Measurements from ENCODE around the gene PAX5. TPM values are rescaled to one million over a fixed set of nuclear protein-coding genes. Genes with fewer than 3 reads are reported as not detected.
A peak's percentile ranks its signal among the peaks of the same experiment; 100 is the strongest.
"Not testable (repeated sequence)": the region's sequence is repeated elsewhere in the genome, so short reads cannot be mapped to it uniquely, and the experiment has no call there.

Gene PAX5
- total RNA-seq, 1 donor from 2014 or later, result 0.16 TPM

- Mint-ChIP-seq H3K4me3 (no peak overlapping the region), H3K27me3 (peaks cover 2% of the 10 kb centered on the region), H3K36me3 (ENCODE audit: low read depth) (no peaks in the 10 kb centered on the region), H3K4me1 (no peaks in the 10 kb centered on the region), H3K9me3 (no peaks in the 10 kb centered on the region), H3K27ac (no peak overlapping the region)
- intact Hi-C loops (cut with micrococcal nuclease), result loop anchor here (10.0 kb wide), 1 partner anchor 486 kb away; no protein-coding TSS in a partner anchor
- DNase-seq, result no peak
These were observed 154.8 kb downstream of the PAX5 start for GRCh38 chr9:36878986-36879982.

GRCh38 chr9:36877239-36877638, 156.8 kb downstream of the PAX5 start:
- peaks cover 6% of the 10 kb centered on the region for H3K27me3 Mint-ChIP-seq
- DNase-seq, result no peak
- H3K9me3 Mint-ChIP-seq, result no peaks in the 10 kb centered on the region
- H3K4me1 Mint-ChIP-seq, result peaks cover 4% of the 10 kb centered on the region
- no peak overlapping the region for H3K27ac Mint-ChIP-seq
- no peaks in the 10 kb centered on the region for H3K36me3 Mint-ChIP-seq (ENCODE audit: low read depth)
- no peak overlapping the region for H3K4me3 Mint-ChIP-seq
- intact Hi-C loops (cut with micrococcal nuclease), result loop anchor here (10.0 kb wide), 1 partner anchor 488 kb away; no protein-coding TSS in a partner anchor

GRCh38 chr9:36876056-36876455, 158.0 kb downstream of the PAX5 start:
- intact Hi-C loops (cut with micrococcal nuclease), result loop anchor here (10.0 kb wide), 1 partner anchor 489 kb away; no protein-coding TSS in a partner anchor
- no peaks in the 10 kb centered on the region for H3K36me3 Mint-ChIP-seq (ENCODE audit: low read depth)
- peaks cover 4% of the 10 kb centered on the region for H3K4me1 Mint-ChIP-seq
- no peak overlapping the region for H3K4me3 Mint-ChIP-seq
- no peaks in the 10 kb centered on the region for H3K9me3 Mint-ChIP-seq
- DNase-seq, result no peak
- H3K27me3 Mint-ChIP-seq, result peaks cover 9% of the 10 kb centered on the region
- H3K27ac Mint-ChIP-seq, result no peak overlapping the region

GRCh38 chr9:36874921-36875320, 159.1 kb downstream of the PAX5 start:
- intact Hi-C loops (cut with micrococcal nuclease), result loop anchor here (10.0 kb wide), 1 partner anchor 490 kb away; no protein-coding TSS in a partner anchor
- H3K36me3 Mint-ChIP-seq (ENCODE audit: low read depth), result no peaks in the 10 kb centered on the region
- H3K4me3 Mint-ChIP-seq, result no peak overlapping the region
- no peak for DNase-seq
- H3K4me1 Mint-ChIP-seq, result peaks cover 4% of the 10 kb centered on the region
- H3K27me3 Mint-ChIP-seq, result peaks cover 9% of the 10 kb centered on the region
- H3K9me3 Mint-ChIP-seq, result no peaks in the 10 kb centered on the region
- no peak overlapping the region for H3K27ac Mint-ChIP-seq

GRCh38 chr9:36874261-36874660, 159.8 kb downstream of the PAX5 start:
- Mint-ChIP-seq H3K27ac (no peak overlapping the region), H3K27me3 (peaks cover 9% of the 10 kb centered on the region), H3K36me3 (ENCODE audit: low read depth) (no peaks in the 10 kb centered on the region), H3K4me3 (no peak overlapping the region), H3K4me1 (peaks cover 4% of the 10 kb centered on the region), H3K9me3 (no peaks in the 10 kb centered on the region)
- DNase-seq, result no peak
- intact Hi-C loops (cut with micrococcal nuclease), result loop anchor here (10.0 kb wide), 1 partner anchor 491 kb away; no protein-coding TSS in a partner anchor

DNA sequence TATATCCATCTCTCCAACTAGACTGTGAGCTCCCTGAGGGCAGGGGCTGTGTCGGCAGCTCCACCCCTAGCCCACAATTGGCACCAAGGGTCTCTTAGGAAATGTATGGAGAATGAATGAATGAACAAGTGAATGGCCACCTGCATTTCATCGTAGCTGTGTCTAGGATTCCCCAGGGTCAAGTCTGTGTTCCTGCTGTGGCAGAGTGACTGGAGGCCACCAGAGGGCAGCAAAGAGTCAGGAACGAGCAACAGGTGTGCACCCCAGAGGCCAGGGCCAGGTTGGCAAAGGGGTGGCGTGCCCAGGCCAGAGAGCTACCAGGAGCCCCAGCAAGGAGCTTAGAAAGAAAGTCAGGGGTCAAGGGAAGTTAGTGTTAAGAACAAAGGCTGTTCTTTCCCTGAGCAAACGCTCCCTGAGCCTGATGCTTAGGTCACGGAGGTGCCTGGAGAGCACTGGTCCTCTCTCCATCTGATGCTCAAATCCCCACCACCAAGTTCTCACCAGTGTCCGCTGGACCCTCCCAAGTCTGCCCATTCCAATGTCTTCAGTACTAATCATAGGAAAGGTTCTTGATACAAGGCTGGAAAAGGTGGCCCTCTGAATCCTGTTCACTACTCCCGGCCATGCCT, 160.7 kb downstream of the PAX5 start:
- peaks cover 4% of the 10 kb centered on the region for H3K4me1 Mint-ChIP-seq
- peaks cover 12% of the 10 kb centered on the region for H3K27me3 Mint-ChIP-seq
- peak; percentile 90 for DNase-seq
- no peaks in the 10 kb centered on the region for H3K9me3 Mint-ChIP-seq
- no peak overlapping the region for H3K27ac Mint-ChIP-seq
- no peak overlapping the region for H3K4me3 Mint-ChIP-seq
- intact Hi-C loops (cut with micrococcal nuclease), result loop anchor here (1.0 to 10.0 kb wide), 2 partner anchors 118 to 491 kb away; no protein-coding TSS in a partner anchor
- no peaks in the 10 kb centered on the region for H3K36me3 Mint-ChIP-seq (ENCODE audit: low read depth)

- Mint-ChIP-seq H3K36me3 (ENCODE audit: low read depth) (no peaks in the 10 kb centered on the region), H3K9me3 (no peaks in the 10 kb centered on the region), H3K27ac (no peak overlapping the region), H3K27me3 (peaks cover 18% of the 10 kb centered on the region), H3K4me3 (no peak overlapping the region), H3K4me1 (peaks cover 4% of the 10 kb centered on the region)
- intact Hi-C loops (cut with micrococcal nuclease), result loop anchor here (1.0 to 10.0 kb wide), 2 partner anchors 119 to 492 kb away; no protein-coding TSS in a partner anchor
- no peak for DNase-seq
These were observed 161.4 kb downstream of the PAX5 start for GRCh38 chr9:36872641-36873040.

DNA sequence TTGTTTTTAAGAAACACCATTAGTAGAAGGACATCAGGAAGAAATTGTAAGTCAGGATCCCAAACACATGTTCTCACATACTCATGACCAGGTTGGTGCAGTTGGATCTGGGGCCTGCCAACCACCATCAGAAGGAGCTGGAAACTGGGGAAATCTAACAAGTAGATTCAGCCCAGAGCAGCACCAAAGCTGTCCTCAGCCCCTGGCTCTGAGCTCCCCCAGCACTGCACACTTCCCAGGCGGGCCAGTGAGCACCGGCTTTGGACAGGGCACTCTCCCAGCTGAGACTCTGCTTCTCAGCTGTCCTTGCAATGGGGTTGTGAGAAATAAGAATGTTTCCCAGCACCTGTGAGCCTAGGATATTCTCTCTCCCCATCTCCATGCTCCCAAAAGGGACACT, 162.5 kb downstream of the PAX5 start:
- peaks cover 21% of the 10 kb centered on the region for H3K27me3 Mint-ChIP-seq
- intact Hi-C loops (cut with micrococcal nuclease), result loop anchor here (10.0 kb wide), 1 partner anchor 493 kb away; no protein-coding TSS in a partner anchor
- no peak overlapping the region for H3K4me3 Mint-ChIP-seq
- no peak for DNase-seq
- H3K9me3 Mint-ChIP-seq, result no peaks in the 10 kb centered on the region
- peaks cover 4% of the 10 kb centered on the region for H3K4me1 Mint-ChIP-seq
- H3K27ac Mint-ChIP-seq, result no peak overlapping the region
- no peaks in the 10 kb centered on the region for H3K36me3 Mint-ChIP-seq (ENCODE audit: low read depth)

DNA sequence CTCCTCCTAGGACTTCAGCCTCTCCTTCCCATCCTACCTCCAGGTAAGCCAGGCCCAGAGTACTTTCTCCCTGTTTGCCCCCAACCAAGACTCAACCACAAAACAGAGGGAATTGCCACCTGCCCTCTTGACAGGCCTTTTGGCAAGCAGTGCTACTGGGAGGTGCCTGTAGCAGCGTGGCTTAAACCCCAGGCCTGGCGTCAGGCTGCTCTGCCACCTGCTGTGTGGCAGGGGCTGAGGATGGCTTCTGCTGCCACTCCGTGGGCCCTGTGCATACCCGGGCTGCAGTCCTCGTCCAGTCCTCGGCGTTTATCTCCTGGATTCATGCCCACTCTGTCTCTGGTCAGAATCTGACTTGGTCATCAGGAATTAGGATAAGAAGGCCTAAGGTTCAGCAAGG, 163.1 kb downstream of the PAX5 start:
- Mint-ChIP-seq H3K4me1 (peaks cover 4% of the 10 kb centered on the region), H3K4me3 (no peak overlapping the region), H3K27ac (no peak overlapping the region), H3K36me3 (ENCODE audit: low read depth) (no peaks in the 10 kb centered on the region), H3K27me3 (peaks cover 21% of the 10 kb centered on the region), H3K9me3 (no peaks in the 10 kb centered on the region)
- no peak for DNase-seq
- intact Hi-C loops (cut with micrococcal nuclease), result loop anchor here (10.0 kb wide), 1 partner anchor 494 kb away; no protein-coding TSS in a partner anchor

GRCh38 chr9:36869605-36870004, 164.5 kb downstream of the PAX5 start:
- not testable (repeated sequence) for H3K4me3 Mint-ChIP-seq; H3K36me3 Mint-ChIP-seq (ENCODE audit: low read depth); DNase-seq; H3K27ac Mint-ChIP-seq; H3K4me1 Mint-ChIP-seq; H3K9me3 Mint-ChIP-seq
- intact Hi-C loops (cut with micrococcal nuclease), result loop anchor here (10.0 kb wide), 1 partner anchor 495 kb away; no protein-coding TSS in a partner anchor
- H3K27me3 Mint-ChIP-seq, result peaks cover 21% of the 10 kb centered on the region

- no peaks in the 10 kb centered on the region for H3K36me3 Mint-ChIP-seq (ENCODE audit: low read depth)
- no peak overlapping the region for H3K27ac Mint-ChIP-seq
- peaks cover 21% of the 10 kb centered on the region for H3K27me3 Mint-ChIP-seq
- no peak overlapping the region for H3K4me3 Mint-ChIP-seq
- no peaks in the 10 kb centered on the region for H3K9me3 Mint-ChIP-seq
- intact Hi-C loops (cut with micrococcal nuclease), result no loop called here
- DNase-seq, result no peak
- peaks cover 4% of the 10 kb centered on the region for H3K4me1 Mint-ChIP-seq
These were observed 165.3 kb downstream of the PAX5 start for GRCh38 chr9:36868586-36869282.

- Mint-ChIP-seq H3K4me1 (peaks cover under 1% of the 10 kb centered on the region), H3K27ac (no peak overlapping the region), H3K27me3 (peaks cover 18% of the 10 kb centered on the region), H3K4me3 (no peak overlapping the region), H3K9me3 (no peaks in the 10 kb centered on the region), H3K36me3 (ENCODE audit: low read depth) (no peaks in the 10 kb centered on the region)
- intact Hi-C loops (cut with micrococcal nuclease), result no loop called here
- DNase-seq, result no peak
These were observed 166.2 kb downstream of the PAX5 start for GRCh38 chr9:36867672-36868471.

GRCh38 chr9:36867241-36867640, 166.8 kb downstream of the PAX5 start:
- no peak overlapping the region for H3K4me3 Mint-ChIP-seq
- no peak overlapping the region for H3K27ac Mint-ChIP-seq
- no peaks in the 10 kb centered on the region for H3K4me1 Mint-ChIP-seq
- no peaks in the 10 kb centered on the region for H3K9me3 Mint-ChIP-seq
- DNase-seq, result no peak
- peaks cover 17% of the 10 kb centered on the region for H3K27me3 Mint-ChIP-seq
- no peaks in the 10 kb centered on the region for H3K36me3 Mint-ChIP-seq (ENCODE audit: low read depth)
- intact Hi-C loops (cut with micrococcal nuclease), result no loop called here

All from activated CD4-positive, alpha-beta T cell treated with anti-CD3 and anti-CD28 coated beads, Interleukin-2, amount 10 ng/mL, durations not matched to agents 24 days and 14 days (primary cell).